GM20431 (cell line): ENCODE results near the gene VAMP1.
"Not testable (repeated sequence)": the region's sequence is repeated elsewhere in the genome, so short reads cannot be mapped to it uniquely, and the experiment has no call there.

Experiments used
- in situ Hi-C: fragments of 300-500 bp; cut with MseI, MboI; formaldehyde crosslinking; loops from one replicate; pipeline ENCODE4 v1.15.0; 2020; ENCODE audit warnings: low sequenced_read_pairs; ENCODE audit not compliant: unreplicated experiment

The VAMP1 gene

DNA sequence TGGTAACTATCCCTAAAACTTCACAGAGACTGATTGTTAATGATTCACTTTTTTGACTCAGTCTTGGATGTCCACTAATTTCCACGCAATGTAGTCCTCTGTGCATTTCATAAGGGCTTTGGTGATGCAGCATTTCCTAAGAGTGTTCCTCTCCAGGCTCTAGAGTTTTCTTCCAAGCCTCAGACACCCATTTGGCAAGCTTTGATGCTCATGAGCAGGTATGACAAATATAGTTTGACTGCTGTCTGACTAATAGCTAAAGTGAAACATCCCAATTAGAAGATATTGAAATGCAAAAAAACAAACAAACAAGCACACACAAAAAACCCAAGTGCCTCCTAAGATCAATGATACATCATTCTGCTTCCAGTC, 1.5 kb upstream of the VAMP1 start:
- in situ Hi-C loops: no loop called here

GRCh38 chr12:6469609-6470374, 685 bp downstream of the VAMP1 start:
- in situ Hi-C loops: no loop called here

- in situ Hi-C loops: no loop called here
Measured at GRCh38 chr12:6469092-6469491, 1.4 kb downstream of the VAMP1 start.

GRCh38 chr12:6468283-6468575, 2.2 kb downstream of the VAMP1 start:
- in situ Hi-C loops: no loop called here

- in situ Hi-C loops: not testable (repeated sequence)
Measured at GRCh38 chr12:6467571-6468282, 2.8 kb downstream of the VAMP1 start.

DNA sequence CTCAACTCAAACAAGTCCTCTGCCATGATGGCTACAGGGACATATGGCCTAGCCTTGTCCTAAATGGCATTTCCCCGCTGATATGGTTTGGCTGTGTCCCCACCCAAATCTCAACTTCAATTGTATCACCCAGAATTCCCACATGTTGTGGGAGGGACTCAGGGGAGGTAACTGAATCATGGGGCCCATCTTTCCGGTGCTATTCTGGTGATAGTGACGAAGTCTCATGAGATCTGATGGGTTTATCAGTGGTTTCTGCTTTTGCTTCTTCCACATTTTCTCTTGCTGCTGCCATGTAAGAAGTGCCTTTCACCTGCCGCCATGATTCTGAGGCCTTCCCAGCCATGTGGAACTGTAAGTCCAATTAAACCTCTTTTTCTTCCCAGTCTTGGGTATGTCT, 3.7 kb downstream of the VAMP1 start:
- in situ Hi-C loops: not testable (repeated sequence)

- in situ Hi-C loops: no loop called here
Measured at GRCh38 chr12:6466184-6466573, 4.3 kb downstream of the VAMP1 start.

GRCh38 chr12:6465467-6466183, 4.9 kb downstream of the VAMP1 start:
- in situ Hi-C loops: no loop called here

DNA sequence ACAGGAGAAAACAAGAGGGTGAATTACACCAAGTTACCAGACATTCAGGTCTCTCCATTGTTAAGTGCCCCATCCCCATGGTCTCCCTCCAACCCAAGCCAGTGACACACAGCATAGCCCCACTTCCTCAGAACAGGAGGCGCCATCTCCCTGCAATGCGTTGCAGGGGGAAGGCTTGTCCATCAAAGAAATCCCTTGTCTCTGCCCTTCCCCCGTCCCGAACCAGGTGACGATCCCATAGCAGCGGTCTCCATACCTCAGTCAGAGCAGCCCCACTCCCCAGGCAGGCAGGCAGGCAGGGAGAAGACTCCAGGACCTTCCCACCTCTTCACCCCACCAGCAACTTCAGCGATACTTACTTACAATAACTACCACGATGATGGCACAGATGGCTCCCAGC, 5.9 kb downstream of the VAMP1 start:
- in situ Hi-C loops: no loop called here

DNA sequence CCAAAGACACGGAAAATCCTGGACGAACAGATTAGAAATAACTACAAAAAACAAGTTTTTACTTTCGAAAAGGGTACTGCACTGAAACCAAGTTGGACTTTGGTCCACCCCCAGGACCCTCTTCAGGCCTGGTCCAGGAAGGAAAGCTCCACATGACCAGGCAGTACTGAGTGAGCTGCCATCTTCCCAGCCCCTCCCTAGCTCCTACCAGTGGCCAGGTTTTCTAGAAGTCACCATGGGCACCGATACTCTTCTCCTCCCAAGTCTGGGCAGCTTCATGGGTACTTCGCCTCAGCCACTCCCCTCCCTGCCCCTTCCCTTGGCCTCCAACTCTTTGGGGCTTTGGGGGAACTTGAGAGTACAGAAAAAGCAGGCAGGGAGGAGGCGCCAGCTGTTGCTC, 6.6 kb downstream of the VAMP1 start:
- in situ Hi-C loops: no loop called here

- in situ Hi-C loops: no loop called here
Measured at GRCh38 chr12:6463216-6463615, 7.3 kb downstream of the VAMP1 start.

GRCh38 chr12:6462234-6462995, 8.1 kb downstream of the VAMP1 start:
- in situ Hi-C loops: no loop called here

- in situ Hi-C loops: no loop called here
Measured at GRCh38 chr12:6461401-6462233, 8.9 kb downstream of the VAMP1 start.

DNA sequence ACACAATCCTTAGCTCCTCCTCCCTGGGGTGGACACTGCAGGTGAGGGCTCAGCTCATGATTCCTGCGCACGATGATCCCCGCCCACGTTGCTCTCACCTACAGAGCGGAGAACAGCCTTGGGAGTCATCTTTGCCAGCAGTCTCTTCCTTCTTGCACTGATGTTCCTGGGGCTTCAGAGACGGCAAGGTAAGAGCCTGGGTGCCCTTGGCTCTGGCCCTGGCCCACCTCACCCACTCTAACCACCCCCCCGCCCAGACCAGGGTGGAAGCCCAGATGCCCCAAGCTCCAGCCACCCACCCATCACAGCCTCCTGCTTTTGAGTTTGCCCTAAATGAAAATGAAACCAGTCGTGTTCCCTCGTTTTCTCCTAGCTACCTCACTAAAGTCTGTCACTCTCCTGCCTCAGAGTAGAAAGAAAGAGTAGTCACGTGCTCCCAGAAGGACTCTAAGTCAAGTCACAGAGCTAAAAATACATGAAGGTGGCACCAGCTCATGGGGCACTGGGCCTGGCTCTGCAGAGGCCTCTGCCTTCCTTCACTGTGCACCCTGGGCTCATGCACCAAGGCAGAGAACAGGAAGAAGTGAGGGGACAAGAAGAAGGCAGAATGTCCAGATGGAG, 9.6 kb downstream of the VAMP1 start:
- in situ Hi-C loops: no loop called here

DNA sequence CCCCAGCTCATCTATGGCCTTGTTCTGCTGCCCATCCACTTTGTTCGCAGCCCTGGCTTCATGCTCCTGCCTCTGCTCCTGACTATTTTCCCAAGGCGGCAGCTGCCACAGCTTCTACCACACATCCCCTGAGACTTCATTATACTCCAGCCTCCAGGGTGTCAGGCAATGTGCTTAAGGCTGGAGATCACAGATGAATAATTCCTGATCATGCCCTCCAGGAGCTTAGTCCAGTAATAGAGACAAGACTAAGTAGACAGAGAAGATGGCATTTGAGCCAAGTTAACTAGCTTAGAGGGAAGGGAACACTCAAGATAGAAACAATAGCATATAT, 11.5 kb downstream of the VAMP1 start:
- in situ Hi-C loops: no loop called here

DNA sequence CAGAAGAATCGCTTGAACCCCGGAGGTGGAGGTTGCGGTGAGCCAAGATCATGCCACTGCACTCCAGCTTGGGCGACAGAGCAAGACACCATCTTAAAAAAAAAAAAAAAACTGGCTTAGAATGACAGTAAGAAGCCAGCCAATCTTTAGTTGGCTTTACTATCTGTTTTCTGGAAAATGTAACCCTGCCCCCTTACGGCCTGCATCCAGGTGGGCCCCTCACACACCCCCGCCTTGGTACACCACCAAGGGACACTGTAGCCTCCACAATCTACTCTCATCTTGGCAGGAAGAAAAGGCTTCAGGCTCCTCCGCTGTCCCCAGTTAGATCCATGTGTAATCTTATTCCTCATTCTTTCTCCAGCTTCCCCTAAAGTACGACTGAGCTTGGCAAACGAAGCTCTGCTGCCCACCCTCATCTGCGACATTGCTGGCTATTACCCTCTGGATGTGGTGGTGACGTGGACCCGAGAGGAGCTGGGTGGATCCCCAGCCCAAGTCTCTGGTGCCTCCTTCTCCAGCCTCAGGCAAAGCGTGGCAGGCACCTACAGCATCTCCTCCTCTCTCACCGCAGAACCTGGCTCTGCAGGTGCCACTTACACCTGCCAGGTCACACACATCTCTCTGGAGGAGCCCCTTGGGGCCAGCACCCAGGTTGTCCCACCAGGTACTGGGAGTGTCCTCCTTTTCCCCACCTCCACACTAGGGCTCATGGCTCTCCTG, 12.0 kb downstream of the VAMP1 start:
- in situ Hi-C loops: no loop called here

- in situ Hi-C loops: no loop called here
Measured at GRCh38 chr12:6457220-6457945, 13.1 kb downstream of the VAMP1 start.

DNA sequence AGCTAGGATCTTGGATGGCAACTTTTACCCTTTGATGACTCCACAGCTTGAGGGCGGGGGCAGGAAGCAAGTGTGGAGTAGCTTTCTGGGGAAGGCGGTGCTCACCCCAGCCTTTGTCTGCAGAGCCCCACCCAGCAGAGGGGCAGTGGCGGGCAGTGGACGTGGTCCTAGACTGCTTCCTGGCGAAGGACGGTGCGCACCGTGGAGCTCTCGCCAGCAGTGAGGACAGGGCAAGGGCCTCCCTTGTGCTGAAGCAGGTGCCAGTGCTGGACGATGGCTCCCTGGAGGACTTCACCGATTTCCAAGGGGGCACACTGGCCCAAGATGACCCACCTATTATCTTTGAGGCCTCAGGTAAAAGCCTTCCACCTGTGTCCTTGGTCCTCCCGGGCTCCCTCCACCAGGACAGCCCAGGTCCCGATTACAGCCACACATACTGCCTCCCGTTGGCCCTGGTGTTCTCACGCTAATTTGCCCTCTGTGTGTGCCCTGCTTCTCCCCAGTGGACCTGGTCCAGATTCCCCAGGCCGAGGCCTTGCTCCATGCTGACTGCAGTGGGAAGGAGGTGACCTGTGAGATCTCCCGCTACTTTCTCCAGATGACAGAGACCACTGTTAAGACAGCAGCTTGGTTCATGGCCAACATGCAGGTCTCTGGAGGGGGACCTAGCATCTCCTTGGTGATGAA, 17.4 kb downstream of the VAMP1 start:
- in situ Hi-C loops: no loop called here
